GM19467 (cell line): ENCODE results near the gene FILIP1L.

Experiments
- ATAC-seq: cut with Tn5 transposase; IDR thresholded peaks from one replicate; pipeline ENCODE4 v1.9.1; 2021; ENCODE audit warnings: mild to moderate bottlenecking, moderate library complexity; ENCODE audit not compliant: unreplicated experiment

FILIP1L gene

GRCh38 chr3:99981138-99981537, 133.2 kb downstream of the FILIP1L start:
- no peak for ATAC-seq

- no peak for ATAC-seq
Measured at GRCh38 chr3:99980606-99981005, 133.7 kb downstream of the FILIP1L start.

- ATAC-seq: no peak
Measured at GRCh38 chr3:99978221-99978620, 136.1 kb downstream of the FILIP1L start.

GRCh38 chr3:99976584-99976983, 137.7 kb downstream of the FILIP1L start:
- no peak for ATAC-seq

GRCh38 chr3:99974989-99975388, 139.3 kb downstream of the FILIP1L start:
- no peak for ATAC-seq

GRCh38 chr3:99972380-99973104, 141.8 kb downstream of the FILIP1L start:
- ATAC-seq: no peak

GRCh38 chr3:99971761-99972160, 142.5 kb downstream of the FILIP1L start:
- no peak for ATAC-seq

GRCh38 chr3:99970198-99970597, 144.1 kb downstream of the FILIP1L start:
- no peak for ATAC-seq

GRCh38 chr3:99969136-99969535, 145.2 kb downstream of the FILIP1L start:
- ATAC-seq: no peak

GRCh38 chr3:99967796-99968195, 146.5 kb downstream of the FILIP1L start:
- ATAC-seq: no peak

- no peak for ATAC-seq
Measured at GRCh38 chr3:99966662-99967416, 147.5 kb downstream of the FILIP1L start.

- ATAC-seq: no peak
Measured at GRCh38 chr3:99965681-99966408, 148.5 kb downstream of the FILIP1L start.

GRCh38 chr3:99965077-99965476, 149.2 kb downstream of the FILIP1L start:
- ATAC-seq: no peak

- no peak for ATAC-seq
Measured at GRCh38 chr3:99962703-99963102, 151.6 kb downstream of the FILIP1L start.

- ATAC-seq: no peak
Measured at GRCh38 chr3:99961756-99962515, 152.4 kb downstream of the FILIP1L start.

GRCh38 chr3:99960941-99961340, 153.4 kb downstream of the FILIP1L start:
- no peak for ATAC-seq

- no peak for ATAC-seq
Measured at GRCh38 chr3:99960123-99960878, 154.0 kb downstream of the FILIP1L start.

GRCh38 chr3:99958222-99958912, 155.9 kb downstream of the FILIP1L start:
- no peak for ATAC-seq

GRCh38 chr3:99957151-99957796, 157.0 kb downstream of the FILIP1L start:
- ATAC-seq: no peak
